ENCODE results near the gene FAM222A. TPM values are rescaled to one million over a fixed set of nuclear protein-coding genes. Genes with fewer than 3 reads are reported as not detected.

FAM222A gene
- total and polyA plus RNA-seq, 2 of the 8 experiments (the other 6 are each of a cell fraction or from before 2014, with no cell fraction given) = 0.94 to 1.1 TPM

DNA sequence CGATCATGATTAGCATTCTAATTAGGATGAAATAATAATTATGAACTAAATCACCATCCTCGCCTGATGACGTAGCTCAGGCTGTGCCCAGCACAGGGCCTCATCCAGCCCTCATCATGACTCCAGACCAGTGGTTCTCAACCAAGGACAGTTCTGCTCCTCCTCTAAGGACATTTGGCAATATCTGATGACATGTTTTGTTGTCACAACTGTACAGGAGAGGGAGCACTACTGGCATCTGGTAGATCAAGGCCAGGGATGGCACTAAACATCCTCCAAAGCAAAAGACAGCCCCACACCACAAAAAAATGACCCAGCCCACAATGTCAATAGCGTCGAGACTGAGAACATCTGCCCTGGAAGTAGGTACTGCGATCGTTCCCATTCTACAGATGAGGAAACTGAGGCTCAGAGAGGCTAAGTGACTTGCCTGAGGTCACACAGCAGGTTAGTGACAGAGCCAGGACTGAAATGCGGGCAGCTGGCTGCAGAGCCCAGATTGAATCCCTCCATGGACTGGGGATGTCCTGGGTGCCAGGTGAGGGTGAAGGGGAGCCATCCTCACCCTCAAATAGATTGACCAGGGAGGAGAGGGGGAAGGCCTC lies 104.1 kb downstream of the FAM222A start:
- H4K91ac ChIP-seq (replicated peaks; ENCODE audit: insufficient read length, low read length) = no peak overlapping the region
- H3K4ac ChIP-seq (replicated peaks; ENCODE audit: insufficient read length, low read depth, low read length) = no peak overlapping the region
- no peak overlapping the region for H2BK120ac ChIP-seq (replicated peaks; ENCODE audit: low read depth, low read length)
- H3K9ac ChIP-seq (replicated peaks in 1 of 4; ENCODE audit: extremely low read depth in 1 of 4, low read depth in 3 of 4, low read length in 3 of 4) = no peak overlapping the region
- no peak overlapping the region for H3K27ac ChIP-seq (ENCODE audit: low read depth, low read length)
- H2BK5ac ChIP-seq (ENCODE audit: low read depth, low read length) = no peak overlapping the region
- H3K79me1 ChIP-seq (ENCODE audit: low read depth, low read length) = no peaks in the 10 kb centered on the region
- H2AFZ ChIP-seq (ENCODE audit: low read length) = no peak overlapping the region
- no peak overlapping the region for H3K56ac ChIP-seq (replicated peaks; ENCODE audit: insufficient read length, low read depth, low read length)
- H3K18ac ChIP-seq (ENCODE audit: extremely low read depth, low read length) = no peak overlapping the region
- no peak overlapping the region for H2AK5ac ChIP-seq (ENCODE audit: low read depth, low read length)
- no peaks in the 10 kb centered on the region for H3K27me3 ChIP-seq (replicated peaks in 1 of 4; ENCODE audit: control insufficient read depth in 3 of 4, extremely low read depth in 1 of 4, insufficient read depth in 3 of 4, low read length in 3 of 4)
- peaks cover 0 to 8% of the 10 kb centered on the region in 2 experiments for H4K20me1 ChIP-seq (replicated peaks in 1 of 2; ENCODE audit: control insufficient read depth in 1 of 2, insufficient read depth in 2 of 2, low read length in 2 of 2)
- DNase-seq (ENCODE audit: low read depth in 1 of 2, low spot score in 2 of 2) (no peak), FAIRE-seq (no peak)
- no peak overlapping the region for H2BK20ac ChIP-seq (ENCODE audit: low read length)
- no peaks in the 10 kb centered on the region for H3K36me3 ChIP-seq (ENCODE audit: control insufficient read depth in 2 of 4, insufficient read depth in 4 of 4, low read length in 3 of 4)
- H3K14ac ChIP-seq (ENCODE audit: insufficient read length) = no peak overlapping the region
- no peak overlapping the region for H2BK15ac ChIP-seq (ENCODE audit: low read length)
- no peak overlapping the region for H3K23ac ChIP-seq (ENCODE audit: insufficient read length)
- no peak overlapping the region for H3K4me3 ChIP-seq (ENCODE audit: extremely low read depth in 1 of 4, insufficient read depth in 2 of 4, low read depth in 3 of 4, low read length in 4 of 4)
- WGBS, 2 experiments (ENCODE audit: extremely low coverage in 1 of 2, insufficient coverage in 1 of 2, insufficient read length in 1 of 2, insufficient replicate concordance in 2 of 2, low coverage in 1 of 2, low lambda C conversion rate in 2 of 2, missing lambda C conversion rate in 1 of 2) = 93% methylated on average over 8 of the region's 8 CpGs; no CpG with 5 or more reads in 1 of the 2 experiments
- POLR2A ChIA-PET (ENCODE audit: partially characterized antibody) = no interaction called here
- H3K4me1 ChIP-seq (replicated peaks in 1 of 4; ENCODE audit: control insufficient read depth in 3 of 4, insufficient read depth in 4 of 4, low read length in 3 of 4) = peaks cover 0 to 6% (median 3%) of the 10 kb centered on the region in 4 experiments; a peak in 5 of 7 replicates
- H2BK12ac ChIP-seq (ENCODE audit: low read depth, low read length) = no peak overlapping the region
- H3K4me2 ChIP-seq (ENCODE audit: insufficient read depth in 1 of 2, low read depth in 2 of 2, low read length in 2 of 2) = no peak overlapping the region
- no peak overlapping the region for H4K8ac ChIP-seq (ENCODE audit: extremely low read depth, insufficient read depth, low read length)
- no peak overlapping the region for H4K5ac ChIP-seq (ENCODE audit: insufficient read length, low read depth, low read length)
- CTCF ChIA-PET (ENCODE audit: partially characterized antibody) = interaction anchor here (0.5 to 3.6 kb wide), 2 partner anchors 11 to 42 kb away, joined by 3 to 22 read pairs; no protein-coding TSS in a partner anchor
- H3K79me2 ChIP-seq (ENCODE audit: control insufficient read depth in 1 of 2, insufficient read depth in 2 of 2, low read length in 2 of 2) = no peaks in the 10 kb centered on the region
- 0 out of 4 replicates have a peak, but pooled peaks cover 0 to 5% of the 10 kb centered on the region in 2 experiments for H3K9me3 ChIP-seq (ENCODE audit: insufficient read depth in 2 of 2, low read depth in 1 of 2, low read length in 1 of 2)
- peaks cover 10% of the 10 kb centered on the region; the same call in 1 of the 2 replicates for H3K23me2 ChIP-seq (ENCODE audit: low read depth, low read length)
- TF ChIP-seq HDAC2 (IDR thresholded peaks at IDR 0.05; ENCODE audit: borderline replicate concordance in 1 of 2, low read depth in 2 of 2, low read length in 2 of 2) = no peak
